HG02642 (cell line): ENCODE data around the gene ENTPD2.
"Not testable (repeated sequence)": the region's sequence is repeated elsewhere in the genome, so short reads cannot be mapped to it uniquely, and the experiment has no call there.

Experiments used
- ATAC-seq: cut with Tn5 transposase; IDR thresholded peaks from one replicate; pipeline ENCODE4 v1.9.1; 2021; ENCODE audit warnings: mild to moderate bottlenecking; ENCODE audit not compliant: unreplicated experiment, poor library complexity

The ENTPD2 gene

GRCh38 chr9:137007108-137007815 is 46.6 kb downstream of the ENTPD2 start:
- ATAC-seq, result no peak

- no peak for ATAC-seq
These were observed 47.5 kb downstream of the ENTPD2 start for GRCh38 chr9:137006116-137007003.

DNA sequence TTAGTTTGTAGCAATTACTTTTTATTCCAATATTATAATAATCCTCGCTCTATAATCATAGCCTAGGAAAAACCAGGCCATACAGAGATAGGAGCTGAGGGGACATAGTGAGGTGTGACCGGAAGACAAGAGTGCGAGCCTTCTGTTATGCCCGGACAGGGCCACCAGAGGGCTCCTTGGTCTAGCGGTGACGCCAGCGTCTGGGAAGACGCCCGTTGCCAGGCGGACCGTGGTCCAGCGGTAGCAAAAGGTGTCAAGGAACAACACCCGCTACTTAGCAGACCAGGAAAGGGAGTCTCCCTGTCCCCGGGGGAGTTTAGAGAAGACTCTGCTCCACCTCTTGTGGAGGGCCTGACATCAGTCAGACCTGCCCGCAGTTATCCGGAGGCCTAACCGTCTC is 49.6 kb downstream of the ENTPD2 start:
- ATAC-seq, result not testable (repeated sequence)

GRCh38 chr9:137002646-137003041 is 51.2 kb downstream of the ENTPD2 start:
- no peak for ATAC-seq

DNA sequence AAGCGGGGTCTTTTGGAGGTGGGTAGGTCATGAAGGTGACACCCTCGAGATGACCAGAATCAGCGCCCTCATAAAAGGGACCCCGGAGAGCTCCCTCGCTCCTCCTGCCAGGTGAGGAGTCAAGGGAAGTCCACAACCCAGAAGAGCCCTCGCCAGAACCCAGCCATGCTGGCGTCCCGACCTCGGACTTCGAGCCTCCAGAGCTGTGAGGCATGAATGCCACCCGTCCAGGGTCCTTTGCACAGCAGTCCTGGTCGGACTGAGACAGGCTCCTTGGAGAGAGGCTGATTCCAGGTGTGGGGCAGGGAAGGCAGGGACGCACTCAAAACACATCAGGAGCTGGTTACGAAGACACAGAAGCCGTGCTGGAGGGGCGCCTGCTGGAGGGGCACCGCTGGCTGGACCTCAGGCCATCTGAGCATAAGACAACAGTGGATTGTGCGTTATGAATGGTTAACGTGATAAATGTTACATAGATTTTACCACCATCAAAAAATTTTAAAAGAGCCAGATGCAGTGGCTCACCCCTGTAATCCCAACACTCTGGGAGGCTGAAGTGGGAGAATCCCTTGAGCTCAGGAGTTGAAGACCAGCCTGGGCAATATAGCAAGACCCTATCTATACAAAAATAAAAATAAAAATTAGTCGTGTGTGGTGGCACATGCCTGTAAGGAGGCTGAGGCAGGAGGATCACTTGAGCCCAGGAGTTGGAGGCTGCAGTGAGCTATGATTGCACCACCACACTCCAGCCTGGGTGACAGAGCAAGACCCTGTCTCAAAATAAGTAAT is 51.8 kb downstream of the ENTPD2 start:
- ATAC-seq, result no peak

DNA sequence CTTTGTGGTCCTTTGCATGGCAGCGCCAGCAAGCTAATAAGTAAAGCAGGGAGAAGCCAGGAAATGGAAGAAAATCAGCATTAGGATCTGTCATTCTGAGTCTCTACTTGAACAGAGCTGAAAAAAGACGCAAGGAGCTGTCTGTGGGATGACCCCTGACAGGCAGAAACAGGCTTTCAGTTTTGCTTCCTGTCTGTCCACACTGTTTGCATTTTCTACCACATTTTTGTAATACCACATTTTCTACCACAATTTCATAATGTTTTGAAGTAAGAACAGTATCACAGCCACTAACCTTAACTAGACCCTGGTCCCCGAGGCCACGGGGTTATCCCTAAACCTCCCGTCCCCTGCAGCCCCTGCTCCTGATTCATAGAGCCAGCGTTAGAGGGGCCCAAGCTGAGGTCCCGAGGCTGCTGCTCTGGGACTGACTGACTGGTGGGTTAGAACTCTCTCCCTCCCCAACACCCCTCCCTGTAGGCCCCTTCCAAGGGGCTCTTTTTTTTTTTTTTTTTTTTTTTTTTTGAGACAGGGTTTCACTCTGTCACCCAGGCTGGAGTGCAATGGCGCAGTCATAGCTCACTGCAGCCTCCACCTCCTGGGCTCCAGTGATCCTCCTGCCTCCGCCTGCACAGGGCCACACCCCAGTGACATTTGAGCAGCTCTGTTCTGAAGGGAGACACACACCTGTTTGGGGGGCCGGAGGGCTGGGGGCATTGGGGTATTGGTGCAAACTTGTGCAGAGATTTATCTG is 53.5 kb downstream of the ENTPD2 start:
- peak; percentile 72 for ATAC-seq
